ENCODE measurements around the gene ITGB1. TPM values are rescaled to one million over a fixed set of nuclear protein-coding genes. Genes with fewer than 3 reads are reported as not detected.
"Not testable (repeated sequence)": the region's sequence is repeated elsewhere in the genome, so short reads cannot be mapped to it uniquely, and the experiment has no call there.

The ITGB1 gene
- total and polyA plus RNA-seq, 4 donors: 678 to 1,426 (median 784) TPM

DNA sequence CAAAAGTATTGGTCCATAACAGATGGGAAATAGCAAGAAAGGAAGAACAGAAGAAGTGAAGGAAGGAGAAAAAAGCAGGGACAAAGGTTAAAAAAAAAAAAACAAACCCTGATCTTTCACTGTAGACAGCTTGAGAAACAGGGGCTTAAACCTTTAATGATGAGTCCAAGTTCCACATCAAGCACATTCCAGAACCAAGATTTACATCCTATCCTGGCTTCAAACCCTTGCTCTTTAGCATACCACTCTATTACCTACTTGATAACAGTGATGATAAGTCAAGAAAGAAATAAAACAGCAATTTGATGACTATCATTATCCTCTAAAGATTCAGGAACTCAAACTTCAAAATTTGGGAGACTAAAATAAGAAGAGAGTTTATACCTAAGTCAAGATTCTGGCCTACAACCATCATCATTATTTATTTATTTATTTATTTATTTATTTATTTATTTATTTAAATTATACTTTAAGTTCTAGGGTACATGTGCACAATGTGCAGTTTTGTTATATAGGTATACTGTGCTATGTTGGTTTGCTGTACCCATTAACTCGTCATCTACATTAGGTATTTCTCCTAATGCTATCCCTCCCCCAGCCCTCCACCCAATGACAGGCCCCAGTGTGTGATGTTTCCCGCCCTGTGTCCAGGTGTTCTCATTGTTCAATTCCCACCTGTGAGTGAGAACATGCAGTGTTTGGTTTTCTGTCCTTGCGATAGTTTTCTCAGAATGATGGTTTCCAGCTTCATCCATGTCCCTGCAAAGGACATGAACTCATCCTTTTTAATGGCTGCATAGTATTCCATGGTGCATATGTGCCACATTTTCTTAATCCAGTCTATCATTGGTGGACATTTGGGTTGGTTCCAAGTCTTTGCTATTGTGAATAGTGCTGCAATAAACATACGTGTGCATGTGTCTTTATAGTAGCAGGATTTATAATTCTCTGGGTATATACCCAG lies 20.1 kb upstream of the ITGB1 start:
- H3K27ac ChIP-seq (ENCODE audit: low read depth in 1 of 2, low read length in 2 of 2); H3K36me3 ChIP-seq (ENCODE audit: control insufficient read depth in 1 of 2, insufficient read depth in 2 of 2, low read length in 1 of 2); H3K27me3 ChIP-seq (ENCODE audit: control insufficient read depth in 1 of 2, insufficient read depth in 2 of 2, low read length in 1 of 2); intact Hi-C loops (cut with DNase I); DNase-seq; H3K4me3 ChIP-seq (ENCODE audit: low read length in 2 of 2); ATAC-seq (ENCODE audit: low FRiP score); H3K4me1 ChIP-seq (ENCODE audit: control insufficient read depth in 1 of 2, insufficient read depth in 2 of 2, low read length in 2 of 2); H3K9me3 ChIP-seq (ENCODE audit: control insufficient read depth, low read length): not testable (repeated sequence)
- WGBS, 2 donors: 92 to 97% methylated on average over 4 of the region's 4 CpGs

DNA sequence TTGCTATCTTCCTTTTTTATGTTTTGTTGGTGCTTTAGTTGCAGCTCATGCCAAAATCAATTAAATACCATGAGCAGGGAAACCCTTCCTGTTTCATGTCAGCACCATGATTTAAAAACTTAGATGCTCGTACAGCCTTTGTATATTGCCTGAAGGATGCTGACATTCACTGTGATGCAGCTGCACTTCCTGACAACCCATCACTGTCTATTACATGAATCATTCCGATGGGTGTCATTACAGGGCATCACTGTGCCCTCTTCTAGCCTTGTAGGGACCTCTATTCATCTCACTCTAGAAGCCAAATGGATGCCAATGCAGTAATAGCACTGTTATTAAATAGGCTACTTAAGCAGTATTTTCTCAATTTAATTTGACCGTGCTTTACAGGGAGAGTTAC lies 18.3 kb upstream of the ITGB1 start:
- Histone ChIP-seq H3K9me3 (ENCODE audit: control insufficient read depth, low read length) (no peaks in the 10 kb centered on the region), H3K4me3 (ENCODE audit: low read length in 2 of 2) (no peak overlapping the region), H3K27ac (ENCODE audit: low read depth in 1 of 2, low read length in 2 of 2) (no peak overlapping the region), H3K4me1 (ENCODE audit: control insufficient read depth in 1 of 2, insufficient read depth in 2 of 2, low read length in 2 of 2) (no peaks in the 10 kb centered on the region), H3K36me3 (ENCODE audit: control insufficient read depth in 1 of 2, insufficient read depth in 2 of 2, low read length in 1 of 2) (no peaks in the 10 kb centered on the region), H3K27me3 (ENCODE audit: control insufficient read depth in 1 of 2, insufficient read depth in 2 of 2, low read length in 1 of 2) (no peaks in the 10 kb centered on the region)
- DNase-seq: no peak
- no peak for ATAC-seq (ENCODE audit: low FRiP score)
- WGBS, 2 donors: 89 to 94% methylated on average over 3 of the region's 3 CpGs
- intact Hi-C loops (cut with DNase I): no loop called here

- no peaks in the 10 kb centered on the region for H3K9me3 ChIP-seq (ENCODE audit: control insufficient read depth, low read length)
Observed at GRCh38 chr10:32972929-32973328, 14.9 kb upstream of the ITGB1 start.

DNA sequence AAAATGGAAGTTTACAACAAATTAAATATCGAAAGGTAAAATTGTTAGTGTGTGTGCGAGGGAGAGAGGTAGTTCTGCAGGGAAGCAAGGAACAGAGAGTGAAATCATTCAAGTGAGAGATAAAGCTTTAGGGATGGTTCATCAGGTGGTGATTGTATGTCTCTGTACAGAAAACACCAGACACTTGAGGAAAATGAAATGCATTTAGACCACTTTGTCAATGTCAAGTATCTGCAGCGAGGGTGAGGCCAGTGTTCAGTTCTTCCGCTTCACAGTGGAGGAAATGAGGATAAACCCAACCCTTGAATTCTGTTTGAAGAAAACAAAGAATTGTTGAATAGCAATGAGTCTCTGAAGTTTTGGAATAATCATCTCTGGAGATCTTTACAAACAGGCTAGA lies 14.4 kb upstream of the ITGB1 start:
- intact Hi-C loops (cut with DNase I): no loop called here
- Histone ChIP-seq H3K4me1 (ENCODE audit: control insufficient read depth in 1 of 2, insufficient read depth in 2 of 2, low read length in 2 of 2) (no peaks in the 10 kb centered on the region), H3K9me3 (ENCODE audit: control insufficient read depth, low read length) (no peaks in the 10 kb centered on the region), H3K27ac (ENCODE audit: low read depth in 1 of 2, low read length in 2 of 2) (no peak overlapping the region), H3K36me3 (ENCODE audit: control insufficient read depth in 1 of 2, insufficient read depth in 2 of 2, low read length in 1 of 2) (no peaks in the 10 kb centered on the region), H3K4me3 (ENCODE audit: low read length in 2 of 2) (no peak overlapping the region), H3K27me3 (ENCODE audit: control insufficient read depth in 1 of 2, insufficient read depth in 2 of 2, low read length in 1 of 2) (no peaks in the 10 kb centered on the region)
- no peak for DNase-seq
- ATAC-seq (ENCODE audit: low FRiP score): no peak
- 89 to 94% methylated on average over 4 of the region's 4 CpGs for WGBS, 2 donors

More at GRCh38 chr10:32972929-32973328, 14.9 kb upstream of the ITGB1 start:
- Histone ChIP-seq H3K27me3 (ENCODE audit: control insufficient read depth in 1 of 2, insufficient read depth in 2 of 2, low read length in 1 of 2) (no peaks in the 10 kb centered on the region), H3K36me3 (ENCODE audit: control insufficient read depth in 1 of 2, insufficient read depth in 2 of 2, low read length in 1 of 2) (no peaks in the 10 kb centered on the region), H3K27ac (ENCODE audit: low read depth in 1 of 2, low read length in 2 of 2) (no peak overlapping the region), H3K4me1 (ENCODE audit: control insufficient read depth in 1 of 2, insufficient read depth in 2 of 2, low read length in 2 of 2) (no peaks in the 10 kb centered on the region), H3K4me3 (ENCODE audit: low read length in 2 of 2) (no peak overlapping the region)
- intact Hi-C loops (cut with DNase I): no loop called here
- no peak for ATAC-seq (ENCODE audit: low FRiP score)
- DNase-seq: no peak

GRCh38 chr10:32971536-32972091 lies 13.6 kb upstream of the ITGB1 start:
- 55 to 68% methylated on average over 6 of the region's 6 CpGs for WGBS, 2 donors
- no peaks in the 10 kb centered on the region for H3K27me3 ChIP-seq (ENCODE audit: control insufficient read depth in 1 of 2, insufficient read depth in 2 of 2, low read length in 1 of 2)
- intact Hi-C loops (cut with DNase I): no loop called here
- H3K9me3 ChIP-seq (ENCODE audit: control insufficient read depth, low read length): no peaks in the 10 kb centered on the region
- no peak for DNase-seq
- no peaks in the 10 kb centered on the region for H3K36me3 ChIP-seq (ENCODE audit: control insufficient read depth in 1 of 2, insufficient read depth in 2 of 2, low read length in 1 of 2)
- ATAC-seq (ENCODE audit: low FRiP score): no peak
- H3K27ac ChIP-seq (ENCODE audit: low read depth in 1 of 2, low read length in 2 of 2): no peak overlapping the region
- no peak overlapping the region for H3K4me3 ChIP-seq (ENCODE audit: low read length in 2 of 2)
- H3K4me1 ChIP-seq (ENCODE audit: control insufficient read depth in 1 of 2, insufficient read depth in 2 of 2, low read length in 2 of 2): no peaks in the 10 kb centered on the region

DNA sequence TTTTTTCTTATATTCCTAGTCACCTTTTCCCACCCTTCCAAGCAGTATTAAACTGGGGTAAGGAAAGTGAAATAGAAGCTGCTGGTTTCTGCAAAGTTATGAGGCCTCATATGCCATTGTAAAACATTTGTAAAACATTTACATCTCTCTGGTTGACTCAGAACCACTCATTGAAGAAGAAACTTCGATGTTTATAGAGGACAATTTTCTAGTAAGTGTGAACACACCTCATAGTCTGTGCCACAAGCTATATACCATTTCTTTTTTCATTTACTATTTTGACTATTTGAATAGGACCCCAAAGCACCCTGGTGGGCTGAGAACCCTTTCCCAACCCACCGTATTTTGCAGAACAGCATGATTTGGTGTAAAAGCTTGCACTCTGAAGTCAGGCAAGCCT lies 12.9 kb upstream of the ITGB1 start:
- H3K27ac ChIP-seq (ENCODE audit: low read depth in 1 of 2, low read length in 2 of 2): no peak overlapping the region
- H3K9me3 ChIP-seq (ENCODE audit: control insufficient read depth, low read length): no peaks in the 10 kb centered on the region
- H3K4me3 ChIP-seq (ENCODE audit: low read length in 2 of 2): no peak overlapping the region
- H3K27me3 ChIP-seq (ENCODE audit: control insufficient read depth in 1 of 2, insufficient read depth in 2 of 2, low read length in 1 of 2): no peaks in the 10 kb centered on the region
- intact Hi-C loops (cut with DNase I): no loop called here
- H3K36me3 ChIP-seq (ENCODE audit: control insufficient read depth in 1 of 2, insufficient read depth in 2 of 2, low read length in 1 of 2): no peaks in the 10 kb centered on the region
- no peak for ATAC-seq (ENCODE audit: low FRiP score)
- H3K4me1 ChIP-seq (ENCODE audit: control insufficient read depth in 1 of 2, insufficient read depth in 2 of 2, low read length in 2 of 2): no peaks in the 10 kb centered on the region
- DNase-seq: no peak
- 87 to 88% methylated on average over 2 of the region's 2 CpGs for WGBS, 2 donors

DNA sequence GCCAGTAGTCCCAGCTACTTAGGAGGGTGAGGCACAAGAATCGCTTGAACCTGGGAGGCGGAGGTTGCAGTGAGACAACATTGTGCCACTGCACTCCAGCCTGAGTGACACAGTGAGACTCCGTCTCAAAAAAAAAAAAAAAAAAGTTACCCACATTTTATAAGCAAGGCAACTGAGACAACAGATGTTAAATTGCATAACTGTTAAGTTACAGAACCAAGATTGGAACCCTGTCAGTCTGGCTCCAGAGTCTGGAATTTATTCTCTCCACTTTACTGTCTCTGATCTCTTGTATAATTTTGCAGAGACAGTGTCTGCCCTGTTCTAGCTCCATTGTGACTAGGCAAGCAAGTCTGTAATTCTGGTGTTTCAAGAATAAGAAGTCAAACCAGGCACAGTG lies 6.2 kb upstream of the ITGB1 start:
- no peak overlapping the region for H3K4me3 ChIP-seq (ENCODE audit: low read length in 2 of 2)
- 94 to 98% methylated on average over 3 of the region's 3 CpGs for WGBS, 2 donors
- no peak overlapping the region for H3K27ac ChIP-seq (ENCODE audit: low read depth in 1 of 2, low read length in 2 of 2)
- H3K4me1 ChIP-seq (ENCODE audit: control insufficient read depth in 1 of 2, insufficient read depth in 2 of 2, low read length in 2 of 2): peaks cover 0 to 5% of the 10 kb centered on the region in 2 donors
- H3K36me3 ChIP-seq (ENCODE audit: control insufficient read depth in 1 of 2, insufficient read depth in 2 of 2, low read length in 1 of 2): no peaks in the 10 kb centered on the region
- H3K9me3 ChIP-seq (ENCODE audit: control insufficient read depth, low read length): no peaks in the 10 kb centered on the region
- no peak for ATAC-seq (ENCODE audit: low FRiP score)
- intact Hi-C loops (cut with DNase I): no loop called here
- no peaks in the 10 kb centered on the region for H3K27me3 ChIP-seq (ENCODE audit: control insufficient read depth in 1 of 2, insufficient read depth in 2 of 2, low read length in 1 of 2)
- no peak for DNase-seq

DNA sequence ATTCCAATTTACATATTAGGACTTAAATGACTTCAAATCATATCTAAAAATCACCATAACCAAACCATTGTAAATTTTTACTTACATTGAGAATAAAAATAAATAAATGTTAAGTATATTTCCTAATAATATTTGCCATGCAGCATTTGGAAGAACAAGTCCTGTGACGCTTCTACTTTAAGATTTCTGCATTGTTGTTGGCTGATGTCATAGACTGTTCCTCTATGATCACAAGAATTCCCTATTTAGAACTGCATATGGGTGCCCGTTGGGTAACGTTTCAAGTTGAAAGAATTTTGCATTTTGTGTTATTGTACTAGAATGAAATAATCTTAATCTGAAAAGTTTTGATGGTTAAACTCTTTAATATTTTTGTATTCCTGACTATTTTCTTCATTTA lies 5.1 kb upstream of the ITGB1 start:
- Histone ChIP-seq H3K4me1 (ENCODE audit: control insufficient read depth in 1 of 2, insufficient read depth in 2 of 2, low read length in 2 of 2) (peaks cover 0 to 5% of the 10 kb centered on the region in 2 donors), H3K9me3 (ENCODE audit: control insufficient read depth, low read length) (no peaks in the 10 kb centered on the region), H3K27me3 (ENCODE audit: control insufficient read depth in 1 of 2, insufficient read depth in 2 of 2, low read length in 1 of 2) (no peaks in the 10 kb centered on the region), H3K27ac (ENCODE audit: low read depth in 1 of 2, low read length in 2 of 2) (no peak overlapping the region), H3K4me3 (ENCODE audit: low read length in 2 of 2) (no peak overlapping the region), H3K36me3 (ENCODE audit: control insufficient read depth in 1 of 2, insufficient read depth in 2 of 2, low read length in 1 of 2) (no peaks in the 10 kb centered on the region)
- intact Hi-C loops (cut with DNase I): loop anchor here in 1 of 2 donors (2.0 kb wide), 2 partner anchors 18 to 42 kb away; no protein-coding TSS in a partner anchor
- DNase-seq (no peak), ATAC-seq (ENCODE audit: low FRiP score) (no peak)
- WGBS, 2 donors: 2 to 3% methylated on average over 3 of the region's 3 CpGs

GRCh38 chr10:32962521-32962920 lies 4.5 kb upstream of the ITGB1 start:
- WGBS, 2 donors: 2 to 9% methylated on average over 4 of the region's 4 CpGs

More at GRCh38 chr10:32962521-32962920, 4.5 kb upstream of the ITGB1 start:
- ATAC-seq (ENCODE audit: low FRiP score) (no peak), DNase-seq (no peak)
- no peaks in the 10 kb centered on the region for H3K9me3 ChIP-seq (ENCODE audit: control insufficient read depth, low read length)
- intact Hi-C loops (cut with DNase I): loop anchor here (1.0 to 2.0 kb wide), 3 partner anchors 18 to 43 kb away; no protein-coding TSS in a partner anchor
- H3K36me3 ChIP-seq (ENCODE audit: control insufficient read depth in 1 of 2, insufficient read depth in 2 of 2, low read length in 1 of 2): no peaks in the 10 kb centered on the region
- peak overlapping the region in 1 of 2 donors; percentile 39 for H3K4me3 ChIP-seq (ENCODE audit: low read length in 2 of 2)
- H3K27me3 ChIP-seq (ENCODE audit: control insufficient read depth in 1 of 2, insufficient read depth in 2 of 2, low read length in 1 of 2): no peaks in the 10 kb centered on the region
- peak overlapping the region in 1 of 2 donors; percentile 77 for H3K27ac ChIP-seq (ENCODE audit: low read depth in 1 of 2, low read length in 2 of 2)
- peaks cover 0 to 5% of the 10 kb centered on the region in 2 donors for H3K4me1 ChIP-seq (ENCODE audit: control insufficient read depth in 1 of 2, insufficient read depth in 2 of 2, low read length in 2 of 2)
